VCaP (cell line): ENCODE data around the gene CDC37L1.

Source experiments
- H3K27ac ChIP-seq: fragments of 450-650 bp; 2 replicates; pipeline ENCODE4 v1.5.1; 2017
- CTCF ChIP-seq: fragments of 450-650 bp; conservative IDR thresholded peaks from 2 replicates; pipeline ENCODE4 v1.5.1; 2017; ENCODE audit warnings: mild to moderate bottlenecking, moderate library complexity

Gene CDC37L1

GRCh38 chr9:4709380-4709779 is 30.0 kb downstream of the CDC37L1 start:
- no peak for TF ChIP-seq CTCF

GRCh38 chr9:4713849-4714248 is 34.5 kb downstream of the CDC37L1 start:
- TF ChIP-seq CTCF, result no peak
- no peak overlapping the region for H3K27ac ChIP-seq

More at GRCh38 chr9:4709380-4709779, 30.0 kb downstream of the CDC37L1 start:
- H3K27ac ChIP-seq, result no peak overlapping the region

- TF ChIP-seq CTCF, result no peak
- H3K27ac ChIP-seq, result no peak overlapping the region
Observed at GRCh38 chr9:4714266-4715016, 35.1 kb downstream of the CDC37L1 start.

GRCh38 chr9:4716163-4716562 is 36.8 kb downstream of the CDC37L1 start:
- TF ChIP-seq CTCF, result no peak
- H3K27ac ChIP-seq, result no peak overlapping the region

- no peak for TF ChIP-seq CTCF
Observed at GRCh38 chr9:4717815-4718214, 38.4 kb downstream of the CDC37L1 start.

GRCh38 chr9:4718911-4719310 is 39.5 kb downstream of the CDC37L1 start:
- TF ChIP-seq CTCF, result no peak
- H3K27ac ChIP-seq, result no peak overlapping the region

More at GRCh38 chr9:4717815-4718214, 38.4 kb downstream of the CDC37L1 start:
- no peak overlapping the region for H3K27ac ChIP-seq

- no peak for TF ChIP-seq CTCF
- no peak overlapping the region for H3K27ac ChIP-seq
Observed at GRCh38 chr9:4721736-4722135, 42.4 kb downstream of the CDC37L1 start.
